Fibroblast of peridontal ligament (primary cell): Measurements from ENCODE around the gene SAMD14.

Experiments
- DNase-seq: peaks from one replicate; pipeline ENCODE4 v3.0.0-alpha.2; 2010; ENCODE audit errors: extremely low read depth

The SAMD14 gene

DNA sequence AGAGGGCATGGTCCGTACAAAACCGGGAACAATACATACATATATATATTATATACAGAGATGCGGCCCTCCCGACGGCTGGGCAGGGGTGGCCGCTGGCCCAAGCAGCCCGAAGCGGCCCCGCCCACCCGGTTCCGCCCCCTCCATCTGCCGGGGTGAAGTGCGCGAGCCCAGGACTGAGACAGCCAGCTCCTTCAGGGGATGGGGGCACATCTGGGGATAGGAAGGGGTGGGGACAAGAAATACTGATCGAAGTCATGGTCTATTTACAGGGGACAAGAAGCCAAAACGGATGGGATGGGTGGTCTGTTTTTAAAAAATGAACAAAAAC lies 3.8 kb upstream of the SAMD14 start:
- DNase-seq = no peak

DNA sequence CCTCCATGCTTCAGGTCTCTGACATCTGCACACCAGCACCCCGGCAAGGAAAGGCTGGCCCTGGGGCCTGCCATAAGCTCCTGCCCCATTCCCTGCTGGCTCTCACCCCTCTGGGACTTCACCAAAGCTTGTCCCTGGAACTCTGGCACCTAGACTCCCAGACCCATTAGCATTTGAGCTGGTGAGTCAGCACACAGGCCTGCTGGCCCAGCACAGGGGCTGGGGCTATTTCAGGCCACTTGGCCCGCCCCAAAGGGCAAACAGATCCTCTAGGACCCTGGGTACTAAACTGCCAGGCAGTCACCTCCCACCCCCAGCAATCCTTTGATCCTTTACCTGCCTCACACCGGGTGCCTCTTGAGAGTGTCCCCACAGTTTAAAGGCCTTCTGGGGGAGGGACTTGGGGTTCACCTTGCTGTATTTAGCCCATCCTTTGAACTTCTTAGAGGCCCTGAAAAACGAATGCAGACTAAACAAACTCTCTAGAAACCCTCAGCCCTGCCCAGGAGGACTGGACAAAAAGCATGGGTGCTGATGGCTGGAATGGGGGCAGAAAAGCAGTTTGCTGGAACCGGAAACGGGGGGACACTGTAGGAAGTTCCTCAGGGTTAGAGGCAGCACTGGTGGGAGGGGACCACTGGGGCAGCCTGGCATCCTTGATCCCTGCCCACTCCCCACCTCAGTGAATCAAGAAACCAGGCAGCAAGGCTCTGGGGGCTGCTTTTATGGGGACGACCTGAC lies 3.2 kb upstream of the SAMD14 start:
- no peak for DNase-seq

DNA sequence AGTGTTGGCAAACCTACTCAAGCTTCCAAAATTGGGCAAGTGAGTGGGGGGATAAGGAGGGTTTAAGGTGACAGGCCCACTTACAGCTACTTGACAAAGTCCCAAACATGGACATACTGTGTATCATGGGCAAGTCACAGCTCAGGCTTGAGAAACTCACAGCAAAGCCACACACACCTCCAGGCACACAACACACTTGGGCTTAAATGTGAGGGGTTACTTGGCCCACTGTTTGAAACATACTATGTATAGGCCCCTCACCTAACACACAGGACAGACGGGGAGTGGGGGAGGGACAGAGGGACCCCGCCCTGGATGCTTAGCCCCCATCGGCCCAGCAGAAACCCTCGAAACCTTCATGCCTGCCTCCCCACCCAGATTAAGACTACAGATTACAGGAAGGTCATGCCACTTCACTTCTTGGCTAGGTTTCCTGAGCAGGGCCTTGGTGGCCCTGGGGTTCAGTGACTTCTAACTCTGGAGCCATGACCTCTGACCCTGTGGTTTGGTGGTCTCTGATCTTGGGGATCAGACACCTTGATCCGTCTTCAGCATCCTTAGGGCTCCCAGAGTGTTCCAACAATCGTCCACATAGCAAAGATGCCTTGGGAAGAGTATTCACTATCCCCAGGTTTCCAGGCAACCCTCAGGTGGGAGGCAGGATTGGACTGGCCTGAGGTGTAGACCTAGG lies 2.3 kb upstream of the SAMD14 start:
- DNase-seq = no peak

DNA sequence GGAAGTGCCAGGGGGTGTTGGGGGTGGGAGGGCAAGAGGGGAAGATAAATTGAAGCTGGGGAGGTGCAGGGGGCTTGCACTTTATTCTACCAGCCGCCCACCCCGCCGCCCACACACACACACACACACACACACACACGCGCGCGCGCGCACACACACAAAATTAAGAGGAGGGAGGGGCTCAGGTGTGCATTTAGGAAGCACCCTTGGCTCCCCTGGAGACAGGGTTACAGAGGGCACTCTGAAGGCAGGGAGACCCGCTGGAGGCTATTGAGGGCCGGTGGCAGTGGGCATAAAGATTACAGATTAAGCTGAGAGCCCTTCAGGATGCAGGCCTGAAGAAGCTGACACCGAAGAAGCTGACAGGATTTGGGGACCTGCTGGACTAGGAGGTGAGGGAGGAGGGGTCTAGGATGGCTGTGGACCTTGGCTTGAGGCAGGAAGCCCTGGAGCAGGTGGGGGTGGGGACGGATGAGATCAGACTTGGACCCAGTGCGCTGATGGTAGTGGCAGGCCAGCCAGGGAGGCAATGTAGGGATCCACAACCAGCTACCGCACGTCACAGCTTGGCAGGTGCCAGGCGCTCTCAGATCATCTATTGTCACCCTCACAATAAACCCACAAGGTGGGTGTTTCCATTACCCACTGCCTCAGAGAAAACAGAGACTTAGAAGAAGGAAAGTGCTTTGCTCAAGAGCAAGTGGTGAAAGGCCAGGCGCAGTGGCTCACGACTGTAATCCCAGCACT lies 772 bp upstream of the SAMD14 start:
- no peak for DNase-seq

DNA sequence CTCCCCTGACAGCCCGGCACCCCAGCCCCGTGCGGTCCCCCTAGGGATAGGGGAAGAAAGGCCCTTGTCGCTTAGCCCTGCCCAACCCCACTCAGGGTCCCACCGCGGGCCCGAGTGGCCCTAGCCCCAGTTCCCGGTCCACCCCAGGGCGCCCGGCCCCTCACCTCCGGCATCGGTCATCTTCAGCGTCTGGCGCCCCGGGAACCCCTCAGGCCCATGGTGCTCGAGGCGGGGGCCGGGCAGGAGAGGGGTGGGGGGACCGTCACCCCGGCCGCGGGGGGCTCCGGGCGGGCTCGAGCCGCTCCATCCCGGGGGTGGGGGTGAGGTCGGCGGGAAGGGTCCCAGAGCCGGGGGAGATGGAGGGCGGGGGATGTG lies 620 bp downstream of the SAMD14 start:
- DNase-seq = no peak

DNA sequence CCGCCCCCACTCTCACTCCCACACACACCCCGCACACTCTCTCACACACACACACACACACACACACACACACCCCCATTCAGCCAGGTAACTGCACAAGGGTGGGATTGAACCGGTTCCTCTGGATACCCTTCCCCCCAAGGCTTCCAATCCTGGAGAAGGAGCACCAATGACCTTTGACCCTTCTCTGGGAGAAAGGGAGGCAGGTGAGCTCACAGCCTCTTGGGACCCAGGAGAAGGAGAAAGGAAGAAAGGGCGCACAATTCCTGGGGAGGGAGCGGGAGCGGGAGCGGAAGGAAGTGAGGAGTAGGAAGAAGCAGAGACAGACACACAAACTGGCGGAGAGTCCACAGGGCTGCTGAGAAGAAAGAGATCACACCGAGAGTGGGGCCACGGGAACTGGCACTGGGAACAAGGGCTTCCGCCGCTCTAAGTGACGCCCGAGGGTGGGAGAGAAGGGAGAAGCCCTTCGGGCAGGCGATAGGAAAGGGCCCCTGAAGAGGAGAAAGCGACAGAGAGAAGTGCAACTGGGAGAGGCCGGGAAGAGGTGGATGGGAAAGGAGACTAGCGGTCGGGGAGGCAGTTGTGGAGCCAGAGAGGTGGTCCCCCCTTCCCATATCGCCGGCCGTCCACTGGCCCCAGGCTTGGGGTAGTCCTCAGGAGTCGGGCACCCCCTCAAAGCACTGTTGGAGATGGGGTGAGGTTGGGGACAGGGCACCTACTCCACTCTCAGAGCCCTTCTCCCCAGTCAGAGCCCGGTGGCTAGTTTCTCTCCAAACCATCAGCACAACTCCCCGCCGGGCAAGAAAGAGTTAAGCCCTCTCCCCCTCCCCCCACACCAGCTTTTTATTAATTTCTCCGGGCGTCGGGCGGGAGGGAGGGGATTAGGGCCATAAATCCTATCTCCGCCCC lies 1.3 kb downstream of the SAMD14 start:
- DNase-seq = no peak

DNA sequence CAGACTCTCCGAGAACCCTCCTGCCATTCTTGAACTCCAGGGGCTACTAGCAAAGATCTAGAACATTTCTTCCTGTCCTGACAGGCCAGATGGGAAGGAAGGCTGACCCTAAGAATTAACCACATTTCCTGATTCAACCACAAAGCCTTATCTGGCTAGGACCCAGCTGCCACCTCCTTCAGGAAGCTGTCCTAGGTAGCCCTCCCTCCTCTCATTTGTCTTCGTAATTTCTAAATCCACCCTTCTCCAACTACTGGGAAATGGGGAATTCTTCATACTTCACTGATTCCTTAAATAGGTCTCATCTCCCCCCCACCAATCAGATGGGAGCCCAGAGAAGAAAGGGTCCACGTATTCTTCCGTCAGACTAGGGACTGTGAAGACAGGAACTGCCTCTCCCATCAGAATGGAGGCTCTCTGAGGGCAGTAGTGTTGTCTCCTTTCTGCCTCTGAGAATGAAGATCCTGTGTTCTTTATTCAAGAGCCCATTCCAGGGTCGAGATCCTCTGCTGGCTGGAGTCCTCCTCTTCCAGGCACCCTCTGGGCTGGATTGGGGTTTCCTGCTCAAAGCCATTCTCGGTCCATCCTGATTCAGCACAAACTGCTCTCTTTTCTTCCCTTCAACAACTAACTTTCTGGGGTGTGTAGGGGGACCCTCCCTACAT lies 2.1 kb downstream of the SAMD14 start:
- DNase-seq = no peak

DNA sequence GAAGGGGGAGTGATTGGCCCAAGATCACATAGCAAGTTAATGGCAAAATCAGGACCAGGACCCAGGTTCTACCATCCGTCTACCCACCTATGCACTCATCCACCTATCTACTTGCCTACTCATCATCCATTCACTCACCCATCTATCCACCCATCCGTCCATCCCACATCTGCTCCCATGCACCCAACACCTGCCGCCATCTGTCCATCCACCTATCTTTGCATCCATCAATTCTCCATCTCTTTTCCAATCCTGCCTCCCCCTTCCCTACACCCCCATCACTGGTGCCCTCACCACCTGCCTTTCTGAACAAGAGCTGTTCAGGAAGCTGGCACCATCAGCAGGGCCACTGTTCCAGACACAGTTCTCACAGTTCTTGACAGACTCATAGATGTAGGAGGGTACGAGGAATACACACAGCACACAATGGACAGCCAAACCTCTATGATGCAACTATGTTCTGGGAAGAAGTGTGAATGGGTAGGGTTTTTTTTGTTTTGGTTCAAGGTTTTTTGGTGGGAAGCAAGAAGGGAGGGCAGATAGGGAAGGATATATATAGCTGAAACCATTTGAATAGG lies 4.5 kb downstream of the SAMD14 start:
- DNase-seq = no peak

DNA sequence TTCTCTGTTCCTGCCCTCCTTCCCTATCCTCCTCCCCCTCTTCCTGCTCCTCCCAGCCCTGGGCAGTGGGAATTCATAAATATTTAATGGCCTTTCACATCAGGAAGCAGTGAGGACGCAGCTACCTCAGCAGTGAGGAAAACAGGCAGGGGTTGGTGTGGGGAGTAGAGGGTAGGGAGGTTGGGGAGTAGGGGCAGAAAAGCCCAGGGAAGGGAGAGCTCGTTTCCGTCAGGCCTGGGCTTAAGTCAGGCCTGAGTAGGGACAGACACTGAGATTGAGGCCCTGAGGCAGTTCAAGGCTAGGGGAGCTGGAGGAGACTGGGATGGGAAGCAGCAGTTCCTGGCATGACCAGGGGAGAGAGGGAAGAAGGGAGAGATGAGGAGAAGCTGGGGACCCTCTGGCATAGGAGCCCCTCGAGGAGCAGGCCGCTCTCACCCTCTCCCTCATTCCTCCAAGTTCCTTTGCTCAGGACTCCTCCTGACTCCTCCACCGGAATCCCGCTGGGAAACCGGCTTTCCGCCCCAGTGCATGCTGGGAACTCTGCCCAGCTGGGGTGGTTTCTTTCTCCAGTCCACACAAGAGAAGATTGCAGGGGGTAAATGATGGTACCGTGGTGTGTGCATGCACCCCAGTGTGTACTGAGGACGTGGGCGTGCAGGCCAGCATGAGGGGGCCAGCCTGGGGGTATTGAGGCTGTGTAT lies 6.2 kb downstream of the SAMD14 start:
- DNase-seq = peak; percentile 27

DNA sequence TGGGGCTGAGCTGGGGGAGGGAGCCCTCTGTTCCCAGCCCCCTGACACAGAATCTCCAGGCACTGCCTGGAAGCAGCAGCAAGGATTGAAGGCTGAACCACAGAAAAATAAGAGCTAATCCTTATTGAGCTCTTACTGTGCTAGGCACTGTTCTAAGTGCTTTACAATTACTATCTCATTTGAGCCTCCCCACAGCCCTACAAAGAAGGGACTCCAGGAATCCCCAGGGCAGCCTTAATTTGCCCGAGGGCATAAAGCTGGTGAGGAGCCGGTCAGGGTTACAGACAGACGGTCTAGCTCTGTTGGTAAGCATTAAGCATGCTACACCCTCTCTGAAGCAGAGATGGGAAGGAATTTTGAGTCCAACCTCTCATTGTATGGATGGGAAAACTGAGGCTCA lies 7.0 kb downstream of the SAMD14 start:
- no peak for DNase-seq

DNA sequence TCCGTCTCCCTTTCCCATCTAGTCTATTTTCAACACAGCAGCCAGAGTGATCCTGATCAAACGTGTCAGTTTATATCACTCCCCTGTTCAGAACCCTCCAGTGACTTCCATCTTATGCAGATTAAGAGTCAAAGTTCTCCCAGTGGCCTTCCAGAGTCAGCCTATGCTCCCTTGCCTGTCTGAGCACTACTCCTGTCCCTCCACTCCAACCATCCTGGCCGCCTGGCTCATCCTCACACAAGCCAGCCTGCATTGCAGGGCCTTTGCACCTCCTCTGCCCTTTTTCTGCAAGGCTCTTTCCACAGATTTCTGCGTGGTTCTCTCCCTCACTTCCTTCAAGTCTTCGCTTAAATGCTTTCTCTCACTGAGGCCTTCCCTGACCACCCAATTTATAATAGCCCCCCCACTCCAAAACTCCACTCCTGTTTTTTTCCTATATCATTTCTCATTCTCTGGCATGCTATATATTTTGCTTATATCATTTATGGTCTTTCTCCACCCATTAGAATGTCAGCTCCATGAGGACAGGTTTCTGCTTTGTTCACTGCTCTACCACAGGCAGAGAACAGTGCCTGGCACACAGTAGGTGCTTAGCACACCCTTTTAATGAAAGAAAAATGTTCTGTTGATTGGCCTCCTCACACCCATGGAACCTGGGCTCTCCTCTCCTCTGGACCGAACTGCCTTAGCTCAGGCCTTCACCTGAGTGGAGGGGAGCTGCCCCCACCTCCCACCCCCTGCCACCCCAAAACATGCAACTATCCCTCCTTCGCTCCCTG lies 9.3 kb downstream of the SAMD14 start:
- no peak for DNase-seq

DNA sequence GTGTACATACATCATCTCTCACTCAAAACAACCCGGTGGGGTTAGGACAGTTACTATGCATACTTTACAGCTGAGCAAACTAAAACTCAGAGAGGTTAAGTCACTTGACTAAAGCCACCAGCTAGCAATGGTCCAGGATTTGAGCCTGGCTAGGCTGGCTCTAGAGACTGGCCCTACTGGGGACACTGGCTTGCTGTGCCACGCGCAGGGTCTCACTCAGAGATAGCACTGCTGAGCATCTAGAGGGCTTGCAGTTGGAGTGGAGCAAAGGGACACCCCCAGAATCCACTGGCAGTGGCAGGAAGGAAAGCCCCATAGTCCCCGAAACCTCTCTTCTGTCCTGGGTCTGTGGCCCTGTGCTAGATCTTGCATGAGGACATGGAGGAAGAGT lies 11.1 kb downstream of the SAMD14 start:
- DNase-seq = no peak

DNA sequence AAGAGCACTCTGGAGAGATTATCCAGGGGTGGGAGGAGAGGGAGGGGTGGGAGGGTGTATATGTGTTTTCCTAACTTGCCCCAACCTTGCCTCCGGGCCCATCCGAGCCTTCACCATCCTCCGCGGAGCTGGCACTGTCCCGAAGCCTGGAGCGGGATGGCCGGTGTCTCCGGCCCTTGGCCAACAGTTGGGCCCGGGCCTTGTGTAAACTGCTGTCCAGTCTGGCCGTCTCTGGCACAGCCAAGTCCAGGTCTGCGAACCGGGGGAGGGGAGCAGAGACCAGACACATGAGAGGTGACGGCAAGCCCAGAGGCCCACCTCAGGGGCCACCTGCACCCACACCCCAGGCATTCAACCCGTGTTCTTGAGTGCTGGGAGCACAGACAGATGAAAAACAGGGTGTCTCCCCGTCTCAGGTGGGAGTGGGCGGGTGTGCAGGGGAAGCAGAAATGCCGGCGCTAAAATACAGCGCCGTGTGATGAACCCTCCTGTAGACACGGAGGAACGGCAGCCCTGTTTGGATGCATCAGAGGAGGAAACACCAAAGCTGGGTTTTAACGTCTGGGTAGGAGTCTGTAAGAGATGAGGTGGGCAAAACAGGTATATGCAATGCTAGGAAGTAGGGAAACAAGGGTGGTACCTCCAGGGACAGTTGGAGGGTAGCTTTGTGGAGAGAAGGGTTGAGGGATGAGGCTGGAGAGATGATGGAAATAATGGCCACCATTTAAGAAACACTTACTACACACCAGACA lies 11.7 kb downstream of the SAMD14 start:
- no peak for DNase-seq

DNA sequence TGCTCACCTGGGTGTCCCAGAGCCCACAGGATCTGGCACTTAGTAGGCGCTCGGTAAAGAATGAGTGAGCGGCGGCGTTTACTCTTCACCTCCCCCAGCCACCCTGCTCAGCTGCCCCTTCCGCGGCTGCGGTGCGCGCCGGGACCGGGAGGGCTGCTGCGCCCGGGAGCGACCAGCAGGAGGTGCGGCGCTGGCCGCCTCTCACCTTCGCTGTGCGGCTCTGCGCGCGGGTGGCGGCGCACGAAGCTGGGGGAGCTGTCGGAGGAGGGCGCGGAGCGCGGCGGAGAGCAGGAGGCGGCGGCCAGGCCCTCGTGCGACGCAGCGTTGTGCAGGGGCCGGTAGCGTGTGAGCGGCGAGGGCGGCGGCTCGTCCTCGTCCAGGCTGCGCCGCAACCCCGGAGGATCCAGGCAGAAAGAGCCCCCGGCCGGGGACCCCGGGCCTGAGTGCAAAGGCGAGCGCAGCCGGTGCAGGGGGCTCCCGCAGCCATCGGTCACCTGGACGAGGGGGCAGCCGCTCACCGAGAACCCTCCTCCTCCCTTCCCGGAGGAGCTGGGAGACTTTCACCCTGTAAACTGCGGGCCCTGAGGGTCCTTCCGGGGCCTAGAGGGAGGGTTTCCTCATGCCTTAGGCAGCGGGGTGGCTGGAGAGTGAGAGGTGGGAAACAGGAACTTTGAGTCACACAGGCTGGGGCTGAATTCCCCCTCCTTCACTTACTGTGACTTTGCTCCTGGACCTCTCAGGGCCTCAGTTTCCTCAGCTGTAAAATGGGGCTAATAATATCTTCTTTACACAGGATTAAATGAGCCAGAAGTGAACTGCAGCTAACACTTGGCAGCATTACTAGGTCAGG lies 12.5 kb downstream of the SAMD14 start:
- DNase-seq = peak; percentile 24

DNA sequence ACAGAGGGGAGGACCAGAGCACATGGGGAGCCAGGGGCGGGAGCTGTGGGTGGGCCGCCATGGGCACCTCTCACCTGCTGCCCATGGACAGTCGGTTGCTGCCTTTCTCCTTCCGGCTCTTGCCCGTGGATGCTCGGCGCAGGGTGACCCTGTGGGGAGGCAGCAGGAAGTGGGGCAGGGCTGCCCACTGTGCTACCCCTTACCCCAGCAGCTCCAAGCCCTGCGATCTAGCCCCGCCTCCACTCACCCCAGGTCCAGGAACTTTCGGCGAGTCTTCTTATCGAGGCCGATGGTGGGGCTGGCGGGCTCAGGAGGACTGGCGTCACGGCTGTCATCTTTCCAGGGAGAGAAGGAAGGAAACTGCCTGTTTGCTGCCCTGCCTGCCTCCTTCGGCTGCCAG lies 14.2 kb downstream of the SAMD14 start:
- no peak for DNase-seq

DNA sequence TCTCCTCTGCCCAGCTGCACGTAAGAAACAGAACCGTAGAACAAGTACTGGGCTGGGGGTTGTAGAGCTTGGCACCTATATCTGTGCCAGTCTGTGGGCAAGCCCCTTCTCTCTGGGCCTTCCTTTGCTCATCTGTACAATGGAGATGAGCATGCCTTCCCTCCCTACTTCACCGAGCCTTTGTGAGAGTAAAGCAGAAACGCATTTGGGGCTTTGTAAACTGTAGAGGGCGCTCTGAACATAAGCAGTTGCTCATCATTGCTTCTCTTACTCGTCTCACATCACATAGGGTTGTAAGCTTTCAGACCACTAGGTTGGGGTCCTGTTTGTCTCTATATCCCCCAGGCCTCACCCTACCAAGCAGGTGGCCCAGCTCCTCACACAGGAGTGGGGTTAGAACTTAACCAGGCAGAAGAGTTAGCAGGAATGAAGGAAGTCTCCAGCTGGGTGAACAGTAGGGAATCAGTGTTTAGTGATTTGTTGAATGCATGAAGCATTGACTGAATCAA lies 15.1 kb downstream of the SAMD14 start:
- DNase-seq = peak; percentile 78

DNA sequence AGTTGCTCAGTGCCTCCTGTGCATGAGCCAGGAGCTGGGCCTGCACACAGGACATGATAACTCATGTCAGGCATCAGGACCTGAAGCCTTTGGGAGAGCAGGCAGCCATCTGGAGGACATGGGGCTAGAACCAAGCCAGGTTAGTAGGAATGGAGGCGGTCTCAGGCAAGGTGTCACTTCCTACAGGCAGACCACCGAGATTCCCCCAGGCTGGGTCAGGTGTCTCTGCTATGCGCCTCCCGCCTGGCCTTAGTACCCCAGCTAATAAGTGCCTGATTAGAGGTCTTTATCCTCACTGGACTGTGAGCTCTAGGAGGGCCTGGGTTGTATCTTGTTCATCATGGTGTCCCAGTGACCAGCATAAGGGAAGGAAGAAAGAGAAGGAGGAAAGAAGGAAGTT lies 15.6 kb downstream of the SAMD14 start:
- DNase-seq = no peak
